Measurements from ENCODE around the gene FILIP1L.

GRCh38 chr3:100090669-100091005, 23.7 kb downstream of the FILIP1L start:
- TF ChIP-seq CTCF (IDR thresholded peaks at IDR 0.05; ENCODE audit: insufficient read depth, low read length, poor library complexity, severe bottlenecking) (no peak), EZH2phosphoT487 (conservative IDR thresholded peaks at IDR 0.05; ENCODE audit: low read length) (no peak)
